GM12878 (cell line): ENCODE data around the gene FFAR1. TPM values are rescaled to one million over a fixed set of nuclear protein-coding genes. Genes with fewer than 3 reads are reported as not detected.

Source experiments
- BCLAF1 ChIP-seq: fragments of 450-650 bp; IDR thresholded peaks from 2 replicates; pipeline ENCODE4 v1.6.1; 2017; ENCODE audit warnings: antibody characterized with exemption, mild to moderate bottlenecking, moderate library complexity
- BHLHE40 ChIP-seq, 2 experiments: fragments of 450-650 bp in 1 of 2; IDR thresholded peaks; 2 replicates each; pipeline ENCODE4 v1.6.1; 2011 to 2017; ENCODE audit warnings: low read depth in 2 of 2, borderline replicate concordance in 1 of 2, improper control_type of control experiment in 1 of 2, low read length in 1 of 2, mild to moderate bottlenecking in 1 of 2
- BRCA1 ChIP-seq: IDR thresholded peaks from 2 replicates; pipeline ENCODE4 v1.6.1; 2011; ENCODE audit warnings: low read depth, low read length, improper control_type of control experiment
- DPF2 ChIP-seq: fragments of 450-650 bp; IDR thresholded peaks from 2 replicates; pipeline ENCODE4 v1.6.1; 2017; ENCODE audit warnings: mild to moderate bottlenecking
- EED ChIP-seq: sonication (generic); IDR thresholded peaks from 2 replicates; pipeline ENCODE4 v1.6.1; 2016; ENCODE audit warnings: antibody characterized with exemption, low read depth
- FOXM1 ChIP-seq: IDR thresholded peaks from 2 replicates; pipeline ENCODE4 v1.6.1; 2012; ENCODE audit warnings: low read depth, mild to moderate bottlenecking, inconsistent platforms, low read length, moderate library complexity
- MTA2 ChIP-seq: fragments of 450-650 bp; IDR thresholded peaks from 2 replicates; pipeline ENCODE4 v1.6.1; 2016; ENCODE audit warnings: low read depth, mild to moderate bottlenecking, moderate library complexity
- NFYB ChIP-seq: IDR thresholded peaks from 2 replicates; pipeline ENCODE4 v1.6.1; 2011; ENCODE audit warnings: low read depth, mild to moderate bottlenecking, low read length, improper control_type of control experiment, moderate library complexity; ENCODE audit not compliant: insufficient read depth
- PAX8 ChIP-seq: fragments of 450-650 bp; IDR thresholded peaks from 2 replicates; pipeline ENCODE4 v1.6.1; 2017; ENCODE audit warnings: mild to moderate bottlenecking, moderate library complexity
- POU2F2 ChIP-seq: IDR thresholded peaks from 3 replicates; pipeline ENCODE4 v1.6.1; 2011; ENCODE audit warnings: low read depth, mild to moderate bottlenecking, low read length, borderline replicate concordance
- RBBP5 ChIP-seq: fragments of 200-600 bp; sonication (generic); conservative IDR thresholded peaks from 2 replicates; pipeline ENCODE4 v1.6.1; 2016
- RCOR1 ChIP-seq: conservative IDR thresholded peaks from 2 replicates; pipeline ENCODE4 v1.6.1; 2012; ENCODE audit warnings: low read depth, low read length, improper control_type of control experiment
- REST ChIP-seq: IDR thresholded peaks from 2 replicates; pipeline ENCODE4 v1.6.1; 2012; ENCODE audit warnings: mild to moderate bottlenecking, low read depth, low read length
- SIN3A ChIP-seq: IDR thresholded peaks from 2 replicates; pipeline ENCODE4 v1.6.1; 2012; ENCODE audit warnings: low read depth, low read length, improper control_type of control experiment
- SIX5 ChIP-seq: IDR thresholded peaks from 2 replicates; pipeline ENCODE4 v1.6.1; 2011; ENCODE audit warnings: mild to moderate bottlenecking, low read depth, low read length, moderate library complexity; ENCODE audit not compliant: severe bottlenecking
- SUPT20H ChIP-seq: IDR thresholded peaks from 2 replicates; pipeline ENCODE4 v1.6.1; 2011; ENCODE audit warnings: low read depth, mild to moderate bottlenecking, low read length, moderate library complexity, borderline replicate concordance; ENCODE audit not compliant: control insufficient read depth
- SUZ12 ChIP-seq: fragments of 200-600 bp; sonication (generic); IDR thresholded peaks from one replicate; pipeline ENCODE4 v1.6.1; 2018; ENCODE audit warnings: antibody characterized with exemption, mild to moderate bottlenecking; ENCODE audit not compliant: unreplicated experiment
- WRNIP1 ChIP-seq: IDR thresholded peaks from 2 replicates; pipeline ENCODE4 v1.6.1; 2011; ENCODE audit warnings: low read depth, low read length, improper control_type of control experiment, borderline replicate concordance
- ZBTB33 ChIP-seq: fragments of 450-650 bp; IDR thresholded peaks from 2 replicates; pipeline ENCODE4 v1.6.1; 2017; ENCODE audit warnings: mild to moderate bottlenecking
- ZSCAN29 ChIP-seq: fragments of 450-650 bp; IDR thresholded peaks from 2 replicates; pipeline ENCODE4 v1.6.1; 2017; ENCODE audit warnings: mild to moderate bottlenecking, moderate library complexity
- ZZZ3 ChIP-seq: IDR thresholded peaks from 2 replicates; pipeline ENCODE4 v1.6.1; 2011; ENCODE audit warnings: low read depth; ENCODE audit not compliant: control insufficient read depth, insufficient read length
- polyA plus RNA-seq, 11 experiments: library from polyadenylated mRNA; depleted of rRNA in 4 of 11; unstranded in 6 of 11; stranded (reverse) in 5 of 11; fragments of >200 nt; fragmentation: Nextera tagmentation in 4 of 11; fragmentation: Illumina TruSeq in 1 of 11; extraction: Ambion mirVana in 4 of 11; extraction: Trizol in 1 of 11; gene quantifications; 1 replicate in 1 of 11; 2 replicates in 10 of 11; pipeline versions ENCODE4 v1.2.1 to v1.2.3, GENCODE V29; 2011 to 2016; ENCODE audit warnings: inconsistent platforms in 2 of 11, missing spikeins in 2 of 11, low read depth in 1 of 11
- total RNA-seq, 4 experiments: library from RNA; depleted of rRNA in 3 of 4; stranded (reverse); fragments of >200 nt in 3 of 4; fragmentation: Illumina TruSeq in 1 of 4; extraction: Trizol in 1 of 4; gene quantifications; 2 replicates each; pipeline versions ENCODE4 v1.2.1 to v1.2.3, GENCODE V29; 2013 to 2021
- TF ChIP-seq, protein P1 (sequence below): IDR thresholded peaks from 2 replicates; pipeline ENCODE4 v1.6.1; 2011; ENCODE audit warnings: borderline replicate concordance, low read depth, mild to moderate bottlenecking, moderate library complexity, mixed read lengths, low read length; ENCODE audit not compliant: insufficient read depth; ENCODE audit errors: extremely low read length

Gene FFAR1
- total and polyA plus RNA-seq, 10 of the 15 experiments (the other 5 are each of a cell fraction or from before 2014, with no cell fraction given), result 0.05 to 0.62 (median 0.14) TPM; not detected in 2

GRCh38 chr19:35320065-35320713 is 27.5 kb upstream of the FFAR1 start (continued):
- TF ChIP-seq REST, result no peak
- no peak for TF ChIP-seq POU2F2
- no peak for TF ChIP-seq BRCA1
- TF ChIP-seq FOXM1, result no peak
- TF ChIP-seq SUZ12, result no peak
- TF ChIP-seq PAX8, result no peak
- TF ChIP-seq RBBP5, result no peak
- no peak for TF ChIP-seq BCLAF1
- no peak for TF ChIP-seq SIN3A
- TF ChIP-seq DPF2, result no peak
- TF ChIP-seq BHLHE40 (IDR thresholded peaks at IDR 0.05; ENCODE audit: borderline replicate concordance in 1 of 2, low read depth in 2 of 2, low read length in 1 of 2), result peak; percentile 18 to 42; a peak in 1 of 4 replicates
- no peak for TF ChIP-seq WRNIP1
- TF ChIP-seq NFYB, result no peak
- TF ChIP-seq, protein P1, sequence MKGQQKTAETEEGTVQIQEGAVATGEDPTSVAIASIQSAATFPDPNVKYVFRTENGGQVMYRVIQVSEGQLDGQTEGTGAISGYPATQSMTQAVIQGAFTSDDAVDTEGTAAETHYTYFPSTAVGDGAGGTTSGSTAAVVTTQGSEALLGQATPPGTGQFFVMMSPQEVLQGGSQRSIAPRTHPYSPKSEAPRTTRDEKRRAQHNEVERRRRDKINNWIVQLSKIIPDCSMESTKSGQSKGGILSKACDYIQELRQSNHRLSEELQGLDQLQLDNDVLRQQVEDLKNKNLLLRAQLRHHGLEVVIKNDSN, result no peak
- TF ChIP-seq RCOR1, result no peak
- TF ChIP-seq SIX5, result no peak
- peak; percentile 46; the same call in 1 of the 2 replicates for TF ChIP-seq MTA2
- no peak for TF ChIP-seq ZSCAN29
- TF ChIP-seq SUPT20H, result no peak
- no peak for TF ChIP-seq ZBTB33
- TF ChIP-seq ZZZ3, result no peak
- no peak for TF ChIP-seq EED
